WTC11 (cell line): ENCODE data around the gene ELANE. TPM values are rescaled to one million over a fixed set of nuclear protein-coding genes. Genes with fewer than 3 reads are reported as not detected.

Experiments
- ATAC-seq: fragments of 200-7000 bp; cut with Tn5 transposase; 2 replicates; pipeline ENCODE4 v1.10.0; 2021; ENCODE audit warnings: mild to moderate bottlenecking, moderate library complexity
- CTCF ChIA-PET: fragments of 300-600 bp; sonication (Branson Sonifier 250); formaldehyde crosslinking; loops from one replicate; lab custom pipeline; 2021; ENCODE audit warnings: antibody characterized with exemption; lab: Charles Lee
- POLR2A ChIA-PET: fragments of 350-600 bp; sonication (Branson Sonifier 250); formaldehyde crosslinking; loops from one replicate; lab custom pipeline; 2021; ENCODE audit warnings: antibody characterized with exemption; lab: Charles Lee
- DNase-seq: peaks from one replicate; pipeline ENCODE4 v3.0.0; 2021; ENCODE audit warnings: low spot score
- H3K27ac Mint-ChIP-seq: 2 replicates; pipeline ENCODE4 v1.8.0; 2021; ENCODE audit warnings: mixed read lengths
- H3K27me3 Mint-ChIP-seq: 2 replicates; pipeline ENCODE4 v1.8.0; 2021; ENCODE audit warnings: low read depth, mild to moderate bottlenecking, moderate library complexity, mixed read lengths
- H3K36me3 Mint-ChIP-seq: 2 replicates; pipeline ENCODE4 v1.8.0; 2021; ENCODE audit warnings: mixed read lengths
- H3K4me1 Mint-ChIP-seq: 2 replicates; pipeline ENCODE4 v1.8.0; 2022; ENCODE audit warnings: mixed read lengths
- H3K4me3 Mint-ChIP-seq: 2 replicates; pipeline ENCODE4 v1.8.0; 2021; ENCODE audit warnings: mild to moderate bottlenecking, moderate library complexity, mixed read lengths
- H3K9me3 Mint-ChIP-seq: 2 replicates; pipeline ENCODE4 v1.8.0; 2021; ENCODE audit warnings: mixed read lengths
- CBFB ChIP-seq: sonication (generic); formaldehyde crosslinking; IDR thresholded peaks from 2 replicates; pipeline ENCODE4 v1.8.1; 2022; ENCODE audit warnings: mild to moderate bottlenecking, low read depth, missing genetic modification reagents
- EMX1 ChIP-seq: fragments of 250-450 bp; sonication (Bioruptor Pico); IDR thresholded peaks from 2 replicates; pipeline ENCODE4 v1.8.0; 2021; ENCODE audit warnings: mild to moderate bottlenecking
- HMGA2 ChIP-seq: fragments of 250-450 bp; sonication (Bioruptor Pico); IDR thresholded peaks from 2 replicates; pipeline ENCODE4 v1.4.0; 2021; ENCODE audit warnings: mild to moderate bottlenecking, moderate library complexity
- JUN ChIP-seq: sonication (generic); formaldehyde crosslinking; IDR thresholded peaks from 2 replicates; pipeline ENCODE4 v1.8.0; 2023; ENCODE audit warnings: mild to moderate bottlenecking, missing genetic modification reagents
- KAT7 ChIP-seq: sonication (generic); formaldehyde crosslinking; IDR thresholded peaks from 2 replicates; pipeline ENCODE4 v1.8.1; 2023; ENCODE audit warnings: missing genetic modification reagents, mild to moderate bottlenecking, borderline replicate concordance
- NFATC4 ChIP-seq: fragments of 250-450 bp; sonication (Bioruptor Pico); IDR thresholded peaks from 2 replicates; pipeline ENCODE4 v1.9.0; 2021; ENCODE audit warnings: mild to moderate bottlenecking
- PRDM15 ChIP-seq: sonication (generic); formaldehyde crosslinking; IDR thresholded peaks from 2 replicates; pipeline ENCODE4 v1.8.0; 2022; ENCODE audit warnings: missing genetic modification reagents
- SMAD3 ChIP-seq: sonication (generic); formaldehyde crosslinking; IDR thresholded peaks from 2 replicates; pipeline ENCODE4 v1.8.0; 2022; ENCODE audit warnings: missing genetic modification reagents, mild to moderate bottlenecking, borderline replicate concordance
- ZNF416 ChIP-seq: fragments of 250-450 bp; sonication (Bioruptor Pico); IDR thresholded peaks from 2 replicates; pipeline ENCODE4 v1.9.0; 2021; ENCODE audit warnings: mild to moderate bottlenecking, inconsistent platforms
- ZNF423 ChIP-seq: fragments of 250-450 bp; sonication (Bioruptor Pico); IDR thresholded peaks from 2 replicates; pipeline ENCODE4 v2.1.2; 2022; ENCODE audit warnings: mild to moderate bottlenecking, moderate library complexity
- ZNF671 ChIP-seq: fragments of 250-450 bp; sonication (Bioruptor Pico); IDR thresholded peaks from 2 replicates; pipeline ENCODE4 v1.8.0; 2021; ENCODE audit warnings: mild to moderate bottlenecking
- total RNA-seq: library from RNA; stranded (reverse); gene quantifications from 3 replicates; pipeline ENCODE4 v1.2.3, GENCODE V29; 2021
- TF ChIP-seq, protein P1 (sequence below): fragments of 250-450 bp; sonication (Bioruptor Pico); IDR thresholded peaks from 2 replicates; pipeline ENCODE4 v1.9.0; 2021; ENCODE audit warnings: mild to moderate bottlenecking
- TF ChIP-seq, protein P2 (sequence below): fragments of 250-450 bp; sonication (Bioruptor Pico); IDR thresholded peaks from 2 replicates; pipeline ENCODE4 v1.9.0; 2021; ENCODE audit warnings: mild to moderate bottlenecking, borderline replicate concordance
- TF ChIP-seq, protein P3 (sequence below): fragments of 250-450 bp; sonication (Bioruptor Pico); IDR thresholded peaks from 2 replicates; pipeline ENCODE4 v1.8.0; 2021; ENCODE audit warnings: mild to moderate bottlenecking
- TF ChIP-seq, protein P4 (sequence below): sonication (generic); formaldehyde crosslinking; IDR thresholded peaks from 2 replicates; pipeline ENCODE4 v1.8.0; 2022; ENCODE audit warnings: mild to moderate bottlenecking, missing genetic modification reagents
- TF ChIP-seq, protein P5 (sequence below): sonication (generic); formaldehyde crosslinking; IDR thresholded peaks from 2 replicates; pipeline ENCODE4 v1.8.1; 2023; ENCODE audit warnings: mild to moderate bottlenecking, missing genetic modification reagents, moderate library complexity

ELANE gene
- total RNA-seq, 1 experiment from 2014 or later, result not detected

DNA sequence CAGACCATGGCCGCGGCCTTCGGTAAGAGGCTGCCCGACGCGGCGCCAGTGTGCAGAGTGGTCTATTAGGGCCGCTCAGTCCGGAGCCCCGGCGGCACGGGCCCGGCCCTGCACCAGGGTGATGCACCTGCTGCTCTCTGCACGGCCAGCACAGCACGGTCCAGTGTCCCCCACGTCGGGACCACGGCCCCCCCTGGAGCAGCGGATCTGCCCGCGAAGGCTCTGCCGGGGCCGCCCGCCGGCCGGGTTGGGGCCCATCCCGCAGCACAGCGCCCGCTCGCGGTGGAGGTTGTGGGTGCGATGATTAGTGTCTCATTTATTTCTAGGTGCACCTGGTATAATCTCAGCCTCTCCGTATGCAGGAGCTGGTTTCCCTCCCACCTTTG is 46.9 kb upstream of the ELANE start (continued):
- TF ChIP-seq KAT7 (CRISPR knock-in tag), result no peak
- TF ChIP-seq HMGA2 (CRISPR knock-in tag), result no peak
- TF ChIP-seq, protein P1, sequence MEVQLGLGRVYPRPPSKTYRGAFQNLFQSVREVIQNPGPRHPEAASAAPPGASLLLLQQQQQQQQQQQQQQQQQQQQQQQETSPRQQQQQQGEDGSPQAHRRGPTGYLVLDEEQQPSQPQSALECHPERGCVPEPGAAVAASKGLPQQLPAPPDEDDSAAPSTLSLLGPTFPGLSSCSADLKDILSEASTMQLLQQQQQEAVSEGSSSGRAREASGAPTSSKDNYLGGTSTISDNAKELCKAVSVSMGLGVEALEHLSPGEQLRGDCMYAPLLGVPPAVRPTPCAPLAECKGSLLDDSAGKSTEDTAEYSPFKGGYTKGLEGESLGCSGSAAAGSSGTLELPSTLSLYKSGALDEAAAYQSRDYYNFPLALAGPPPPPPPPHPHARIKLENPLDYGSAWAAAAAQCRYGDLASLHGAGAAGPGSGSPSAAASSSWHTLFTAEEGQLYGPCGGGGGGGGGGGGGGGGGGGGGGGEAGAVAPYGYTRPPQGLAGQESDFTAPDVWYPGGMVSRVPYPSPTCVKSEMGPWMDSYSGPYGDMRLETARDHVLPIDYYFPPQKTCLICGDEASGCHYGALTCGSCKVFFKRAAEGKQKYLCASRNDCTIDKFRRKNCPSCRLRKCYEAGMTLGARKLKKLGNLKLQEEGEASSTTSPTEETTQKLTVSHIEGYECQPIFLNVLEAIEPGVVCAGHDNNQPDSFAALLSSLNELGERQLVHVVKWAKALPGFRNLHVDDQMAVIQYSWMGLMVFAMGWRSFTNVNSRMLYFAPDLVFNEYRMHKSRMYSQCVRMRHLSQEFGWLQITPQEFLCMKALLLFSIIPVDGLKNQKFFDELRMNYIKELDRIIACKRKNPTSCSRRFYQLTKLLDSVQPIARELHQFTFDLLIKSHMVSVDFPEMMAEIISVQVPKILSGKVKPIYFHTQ (CRISPR knock-in tag), result no peak
- no peak for TF ChIP-seq NFATC4 (CRISPR knock-in tag)
- TF ChIP-seq, protein P2, sequence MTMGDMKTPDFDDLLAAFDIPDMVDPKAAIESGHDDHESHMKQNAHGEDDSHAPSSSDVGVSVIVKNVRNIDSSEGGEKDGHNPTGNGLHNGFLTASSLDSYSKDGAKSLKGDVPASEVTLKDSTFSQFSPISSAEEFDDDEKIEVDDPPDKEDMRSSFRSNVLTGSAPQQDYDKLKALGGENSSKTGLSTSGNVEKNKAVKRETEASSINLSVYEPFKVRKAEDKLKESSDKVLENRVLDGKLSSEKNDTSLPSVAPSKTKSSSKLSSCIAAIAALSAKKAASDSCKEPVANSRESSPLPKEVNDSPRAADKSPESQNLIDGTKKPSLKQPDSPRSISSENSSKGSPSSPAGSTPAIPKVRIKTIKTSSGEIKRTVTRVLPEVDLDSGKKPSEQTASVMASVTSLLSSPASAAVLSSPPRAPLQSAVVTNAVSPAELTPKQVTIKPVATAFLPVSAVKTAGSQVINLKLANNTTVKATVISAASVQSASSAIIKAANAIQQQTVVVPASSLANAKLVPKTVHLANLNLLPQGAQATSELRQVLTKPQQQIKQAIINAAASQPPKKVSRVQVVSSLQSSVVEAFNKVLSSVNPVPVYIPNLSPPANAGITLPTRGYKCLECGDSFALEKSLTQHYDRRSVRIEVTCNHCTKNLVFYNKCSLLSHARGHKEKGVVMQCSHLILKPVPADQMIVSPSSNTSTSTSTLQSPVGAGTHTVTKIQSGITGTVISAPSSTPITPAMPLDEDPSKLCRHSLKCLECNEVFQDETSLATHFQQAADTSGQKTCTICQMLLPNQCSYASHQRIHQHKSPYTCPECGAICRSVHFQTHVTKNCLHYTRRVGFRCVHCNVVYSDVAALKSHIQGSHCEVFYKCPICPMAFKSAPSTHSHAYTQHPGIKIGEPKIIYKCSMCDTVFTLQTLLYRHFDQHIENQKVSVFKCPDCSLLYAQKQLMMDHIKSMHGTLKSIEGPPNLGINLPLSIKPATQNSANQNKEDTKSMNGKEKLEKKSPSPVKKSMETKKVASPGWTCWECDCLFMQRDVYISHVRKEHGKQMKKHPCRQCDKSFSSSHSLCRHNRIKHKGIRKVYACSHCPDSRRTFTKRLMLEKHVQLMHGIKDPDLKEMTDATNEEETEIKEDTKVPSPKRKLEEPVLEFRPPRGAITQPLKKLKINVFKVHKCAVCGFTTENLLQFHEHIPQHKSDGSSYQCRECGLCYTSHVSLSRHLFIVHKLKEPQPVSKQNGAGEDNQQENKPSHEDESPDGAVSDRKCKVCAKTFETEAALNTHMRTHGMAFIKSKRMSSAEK (CRISPR knock-in tag), result no peak
- no peak for TF ChIP-seq SMAD3 (CRISPR knock-in tag)
- TF ChIP-seq, protein P3, sequence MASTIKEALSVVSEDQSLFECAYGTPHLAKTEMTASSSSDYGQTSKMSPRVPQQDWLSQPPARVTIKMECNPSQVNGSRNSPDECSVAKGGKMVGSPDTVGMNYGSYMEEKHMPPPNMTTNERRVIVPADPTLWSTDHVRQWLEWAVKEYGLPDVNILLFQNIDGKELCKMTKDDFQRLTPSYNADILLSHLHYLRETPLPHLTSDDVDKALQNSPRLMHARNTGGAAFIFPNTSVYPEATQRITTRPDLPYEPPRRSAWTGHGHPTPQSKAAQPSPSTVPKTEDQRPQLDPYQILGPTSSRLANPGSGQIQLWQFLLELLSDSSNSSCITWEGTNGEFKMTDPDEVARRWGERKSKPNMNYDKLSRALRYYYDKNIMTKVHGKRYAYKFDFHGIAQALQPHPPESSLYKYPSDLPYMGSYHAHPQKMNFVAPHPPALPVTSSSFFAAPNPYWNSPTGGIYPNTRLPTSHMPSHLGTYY, result no peak
- no peak for TF ChIP-seq EMX1 (CRISPR knock-in tag)
- no peak for TF ChIP-seq JUN
- TF ChIP-seq ZNF671 (CRISPR knock-in tag), result no peak
- no peak for TF ChIP-seq PRDM15 (CRISPR knock-in tag)
- TF ChIP-seq, all 79 proteins: peak for 0

- Mint-ChIP-seq H3K4me3 (no peak overlapping the region), H3K36me3 (peaks cover 57% of the 10 kb centered on the region), H3K27me3 (no peaks in the 10 kb centered on the region), H3K9me3 (no peaks in the 10 kb centered on the region), H3K4me1 (peaks cover 23% of the 10 kb centered on the region), H3K27ac (no peak overlapping the region)
- DNase-seq (no peak), ATAC-seq (peak; percentile 15)
- ChIA-PET POLR2A (no interaction called here), CTCF (interaction anchor here (1.4 kb wide), 1 partner anchor 33 kb away, joined by 3 read pairs; no protein-coding TSS in a partner anchor)
- no peak for TF ChIP-seq EMX1 (CRISPR knock-in tag)
- no peak for TF ChIP-seq CBFB
- no peak for TF ChIP-seq ZNF423 (CRISPR knock-in tag)
- no peak for TF ChIP-seq HMGA2 (CRISPR knock-in tag)
- TF ChIP-seq, protein P4, sequence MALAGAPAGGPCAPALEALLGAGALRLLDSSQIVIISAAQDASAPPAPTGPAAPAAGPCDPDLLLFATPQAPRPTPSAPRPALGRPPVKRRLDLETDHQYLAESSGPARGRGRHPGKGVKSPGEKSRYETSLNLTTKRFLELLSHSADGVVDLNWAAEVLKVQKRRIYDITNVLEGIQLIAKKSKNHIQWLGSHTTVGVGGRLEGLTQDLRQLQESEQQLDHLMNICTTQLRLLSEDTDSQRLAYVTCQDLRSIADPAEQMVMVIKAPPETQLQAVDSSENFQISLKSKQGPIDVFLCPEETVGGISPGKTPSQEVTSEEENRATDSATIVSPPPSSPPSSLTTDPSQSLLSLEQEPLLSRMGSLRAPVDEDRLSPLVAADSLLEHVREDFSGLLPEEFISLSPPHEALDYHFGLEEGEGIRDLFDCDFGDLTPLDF, result no peak
- TF ChIP-seq, protein P5, sequence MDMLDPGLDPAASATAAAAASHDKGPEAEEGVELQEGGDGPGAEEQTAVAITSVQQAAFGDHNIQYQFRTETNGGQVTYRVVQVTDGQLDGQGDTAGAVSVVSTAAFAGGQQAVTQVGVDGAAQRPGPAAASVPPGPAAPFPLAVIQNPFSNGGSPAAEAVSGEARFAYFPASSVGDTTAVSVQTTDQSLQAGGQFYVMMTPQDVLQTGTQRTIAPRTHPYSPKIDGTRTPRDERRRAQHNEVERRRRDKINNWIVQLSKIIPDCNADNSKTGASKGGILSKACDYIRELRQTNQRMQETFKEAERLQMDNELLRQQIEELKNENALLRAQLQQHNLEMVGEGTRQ (CRISPR knock-in tag), result no peak
- TF ChIP-seq ZNF416, result no peak
- no peak for TF ChIP-seq JUN
Observed at GRCh38 chr19:805600-806550, 46.2 kb upstream of the ELANE start.
